Measurements from ENCODE around the gene SEM1. TPM values are rescaled to one million over a fixed set of nuclear protein-coding genes. Genes with fewer than 3 reads are reported as not detected.

SEM1 gene
- polyA plus RNA-seq, 1 donor (not counting 4 experiments of a cell fraction or from before 2014, with no cell fraction given) = 180 TPM

- dilution Hi-C loops (cut with MboI; ENCODE audit: extremely low pct_ligation_motif_present, low sequenced_read_pairs) = no loop called here
- Histone ChIP-seq H3K9me3 (ENCODE audit: control insufficient read depth, low read depth, low read length) (no peaks in the 10 kb centered on the region), H3K9ac (ENCODE audit: control insufficient read depth, extremely low read depth, insufficient read depth, low read length) (no peak overlapping the region), H3K9me1 (ENCODE audit: control insufficient read depth, extremely low read depth, insufficient read depth, low read length) (no peaks in the 10 kb centered on the region), H3K4me2 (ENCODE audit: control insufficient read depth, extremely low read depth, insufficient read depth, low read depth, low read length) (no peak overlapping the region), H4K20me1 (ENCODE audit: control insufficient read depth, extremely low read depth, insufficient read depth, low read length) (no peaks in the 10 kb centered on the region), H2AFZ (ENCODE audit: control insufficient read depth, low read length) (no peak overlapping the region), H3K36me3 (ENCODE audit: control insufficient read depth in 2 of 2, extremely low read depth in 1 of 2, insufficient read depth in 2 of 2, low read length in 2 of 2) (no peaks in the 10 kb centered on the region), H3K4me3 (ENCODE audit: control insufficient read depth in 2 of 3, extremely low read depth in 1 of 3, insufficient read depth in 2 of 3, low read depth in 1 of 3, low read length in 3 of 3) (no peak overlapping the region), H3K27ac (ENCODE audit: control insufficient read depth, insufficient read depth, low read length) (no peak overlapping the region), H3K4me1 (ENCODE audit: control insufficient read depth, extremely low read depth, insufficient read depth, low read length) (peaks cover 1% of the 10 kb centered on the region), H3K79me2 (ENCODE audit: control insufficient read depth, insufficient read depth, low read length) (peaks cover 2% of the 10 kb centered on the region), H3K27me3 (ENCODE audit: control insufficient read depth, extremely low read depth, insufficient read depth, low read length) (no peaks in the 10 kb centered on the region)
- no peak for TF ChIP-seq EZH2 (IDR thresholded peaks at IDR 0.05; ENCODE audit: low read length)
- TF ChIP-seq CTCF (optimal IDR thresholded peaks at IDR 0.05 in 1 of 3, IDR thresholded peaks at IDR 0.05 in 1 of 3, conservative IDR thresholded peaks at IDR 0.05 in 1 of 3; ENCODE audit: extremely low read depth in 1 of 3, insufficient read depth in 2 of 3, low read length in 3 of 3) = no peak
- FAIRE-seq (no peak), DNase-seq (ENCODE audit: low read depth, low spot score) (no peak)
Measured at GRCh38 chr7:96679886-96680285, 29.8 kb downstream of the SEM1 start.

- Histone ChIP-seq H3K27ac (ENCODE audit: control insufficient read depth, insufficient read depth, low read length) (no peak overlapping the region), H3K9me1 (ENCODE audit: control insufficient read depth, extremely low read depth, insufficient read depth, low read length) (no peaks in the 10 kb centered on the region), H3K4me3 (ENCODE audit: control insufficient read depth in 2 of 3, extremely low read depth in 1 of 3, insufficient read depth in 2 of 3, low read depth in 1 of 3, low read length in 3 of 3) (no peak overlapping the region), H4K20me1 (ENCODE audit: control insufficient read depth, extremely low read depth, insufficient read depth, low read length) (no peaks in the 10 kb centered on the region), H3K4me1 (ENCODE audit: control insufficient read depth, extremely low read depth, insufficient read depth, low read length) (peaks cover 5% of the 10 kb centered on the region), H3K36me3 (ENCODE audit: control insufficient read depth in 2 of 2, extremely low read depth in 1 of 2, insufficient read depth in 2 of 2, low read length in 2 of 2) (no peaks in the 10 kb centered on the region), H3K79me2 (ENCODE audit: control insufficient read depth, insufficient read depth, low read length) (no peaks in the 10 kb centered on the region), H3K4me2 (ENCODE audit: control insufficient read depth, extremely low read depth, insufficient read depth, low read depth, low read length) (no peak overlapping the region), H3K27me3 (ENCODE audit: control insufficient read depth, extremely low read depth, insufficient read depth, low read length) (no peaks in the 10 kb centered on the region), H2AFZ (ENCODE audit: control insufficient read depth, low read length) (no peak overlapping the region), H3K9me3 (ENCODE audit: control insufficient read depth, low read depth, low read length) (no peaks in the 10 kb centered on the region), H3K9ac (ENCODE audit: control insufficient read depth, extremely low read depth, insufficient read depth, low read length) (no peak overlapping the region)
- DNase-seq (ENCODE audit: low read depth, low spot score) = no peak
- TF ChIP-seq EZH2 (IDR thresholded peaks at IDR 0.05; ENCODE audit: low read length) = no peak
- TF ChIP-seq CTCF (optimal IDR thresholded peaks at IDR 0.05 in 1 of 3, IDR thresholded peaks at IDR 0.05 in 1 of 3, conservative IDR thresholded peaks at IDR 0.05 in 1 of 3; ENCODE audit: extremely low read depth in 1 of 3, insufficient read depth in 2 of 3, low read length in 3 of 3) = no peak
- no peak for FAIRE-seq
- dilution Hi-C loops (cut with MboI; ENCODE audit: extremely low pct_ligation_motif_present, low sequenced_read_pairs) = no loop called here
Measured at GRCh38 chr7:96676919-96677318, 32.7 kb downstream of the SEM1 start.

All from keratinocyte (primary cell).